Mesothelial cell of epicardium (in vitro differentiated cells): ENCODE measurements around the gene NPSR1. TPM values are rescaled to one million over a fixed set of nuclear protein-coding genes. Genes with fewer than 3 reads are reported as not detected.

Experiments
- DNase-seq, 2 experiments: peaks; one replicate each; pipeline ENCODE4 v3.0.0; 2021; ENCODE audit warnings: low spot score in 2 of 2; ENCODE audit not compliant: unreplicated experiment in 2 of 2
- H3K27ac Mint-ChIP-seq: 2 replicates; pipeline ENCODE4 v1.8.0; 2021; ENCODE audit warnings: mixed read lengths
- H3K27me3 Mint-ChIP-seq: 2 replicates; pipeline ENCODE4 v1.8.0; 2021; ENCODE audit warnings: low read depth, mixed read lengths
- H3K36me3 Mint-ChIP-seq: 2 replicates; pipeline ENCODE4 v1.8.0; 2021; ENCODE audit warnings: mixed read lengths
- H3K4me1 Mint-ChIP-seq: 2 replicates; pipeline ENCODE4 v1.8.0; 2021; ENCODE audit warnings: mixed read lengths
- H3K4me3 Mint-ChIP-seq: 2 replicates; pipeline ENCODE4 v1.8.0; 2021; ENCODE audit warnings: mild to moderate bottlenecking, moderate library complexity, mixed read lengths
- H3K9me3 Mint-ChIP-seq: 2 replicates; pipeline ENCODE4 v1.8.0; 2021; ENCODE audit warnings: mixed read lengths
- total RNA-seq: library from RNA; stranded (reverse); gene quantifications from 3 replicates; pipeline ENCODE4 v1.2.1, GENCODE V29; 2021
- TF ChIP-seq, protein P1 (sequence below): fragments of 200-600 bp; sonication (generic); IDR thresholded peaks from one replicate; pipeline ENCODE4 v1.5.0; 2021; ENCODE audit warnings: antibody characterized with exemption; ENCODE audit not compliant: unreplicated experiment

The NPSR1 gene
- total RNA-seq, 1 donor from 2014 or later, result not detected

DNA sequence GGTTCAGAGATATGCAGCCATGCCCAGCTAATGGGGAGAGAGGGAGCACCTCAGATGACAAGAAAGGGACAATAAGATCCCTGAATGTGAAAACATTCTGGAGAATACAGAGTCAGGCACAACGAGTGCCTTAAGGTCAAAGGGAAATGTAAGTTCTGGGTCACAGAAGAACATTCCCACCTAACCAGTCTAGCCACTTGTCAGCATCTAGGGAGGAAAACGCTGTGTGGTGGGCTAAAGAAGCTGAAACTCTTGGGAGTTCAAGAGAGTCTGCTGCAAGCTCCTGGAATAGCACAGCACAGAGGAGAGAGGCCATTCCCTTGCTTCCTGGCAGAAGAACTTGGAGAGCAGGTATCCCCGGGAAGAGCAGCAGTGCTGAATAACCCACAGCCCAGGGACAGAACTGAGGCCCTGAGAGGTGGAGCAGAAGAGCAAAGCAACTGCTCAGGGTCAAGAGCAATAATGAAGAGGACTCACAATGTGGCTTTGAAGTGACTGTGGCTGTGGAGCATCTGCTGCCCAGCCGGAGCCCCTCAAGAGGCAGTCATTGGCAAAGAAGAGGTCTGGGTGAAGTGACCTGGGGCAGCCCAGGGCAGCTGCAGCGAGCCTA, 182.3 kb downstream of the NPSR1 start:
- DNase-seq, result no peak
- TF ChIP-seq, protein P1, sequence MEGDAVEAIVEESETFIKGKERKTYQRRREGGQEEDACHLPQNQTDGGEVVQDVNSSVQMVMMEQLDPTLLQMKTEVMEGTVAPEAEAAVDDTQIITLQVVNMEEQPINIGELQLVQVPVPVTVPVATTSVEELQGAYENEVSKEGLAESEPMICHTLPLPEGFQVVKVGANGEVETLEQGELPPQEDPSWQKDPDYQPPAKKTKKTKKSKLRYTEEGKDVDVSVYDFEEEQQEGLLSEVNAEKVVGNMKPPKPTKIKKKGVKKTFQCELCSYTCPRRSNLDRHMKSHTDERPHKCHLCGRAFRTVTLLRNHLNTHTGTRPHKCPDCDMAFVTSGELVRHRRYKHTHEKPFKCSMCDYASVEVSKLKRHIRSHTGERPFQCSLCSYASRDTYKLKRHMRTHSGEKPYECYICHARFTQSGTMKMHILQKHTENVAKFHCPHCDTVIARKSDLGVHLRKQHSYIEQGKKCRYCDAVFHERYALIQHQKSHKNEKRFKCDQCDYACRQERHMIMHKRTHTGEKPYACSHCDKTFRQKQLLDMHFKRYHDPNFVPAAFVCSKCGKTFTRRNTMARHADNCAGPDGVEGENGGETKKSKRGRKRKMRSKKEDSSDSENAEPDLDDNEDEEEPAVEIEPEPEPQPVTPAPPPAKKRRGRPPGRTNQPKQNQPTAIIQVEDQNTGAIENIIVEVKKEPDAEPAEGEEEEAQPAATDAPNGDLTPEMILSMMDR, result no peak
- H3K4me1 Mint-ChIP-seq, result peaks cover 11% of the 10 kb centered on the region
- peaks cover 2% of the 10 kb centered on the region for H3K27me3 Mint-ChIP-seq
- H3K36me3 Mint-ChIP-seq, result no peaks in the 10 kb centered on the region
- H3K27ac Mint-ChIP-seq, result no peak overlapping the region
- no peaks in the 10 kb centered on the region for H3K9me3 Mint-ChIP-seq
- H3K4me3 Mint-ChIP-seq, result no peak overlapping the region

DNA sequence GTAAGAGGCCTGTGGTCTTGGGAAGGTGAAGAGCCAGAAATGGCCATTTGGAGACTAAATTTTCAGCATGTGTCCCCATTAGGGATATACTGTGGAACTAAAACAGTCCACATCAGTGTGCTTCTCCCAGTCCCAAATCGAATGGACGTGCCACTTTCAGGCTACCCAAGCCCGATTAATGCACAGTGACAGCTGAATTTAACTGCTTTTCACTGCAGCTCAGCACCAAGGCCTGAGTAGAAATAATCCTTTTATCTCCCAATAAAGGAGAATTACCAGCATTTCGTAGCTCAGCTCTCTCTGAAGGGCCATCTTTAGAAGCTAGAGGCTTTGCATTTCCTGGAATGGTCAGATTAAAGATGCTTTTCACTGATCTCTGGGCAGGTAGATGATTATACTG, 183.3 kb downstream of the NPSR1 start:
- H3K9me3 Mint-ChIP-seq, result no peaks in the 10 kb centered on the region
- H3K27me3 Mint-ChIP-seq, result peaks cover 2% of the 10 kb centered on the region
- H3K36me3 Mint-ChIP-seq, result no peaks in the 10 kb centered on the region
- TF ChIP-seq, protein P1, result no peak
- H3K27ac Mint-ChIP-seq, result no peak overlapping the region
- H3K4me3 Mint-ChIP-seq, result no peak overlapping the region
- no peak for DNase-seq
- H3K4me1 Mint-ChIP-seq, result peaks cover 11% of the 10 kb centered on the region

DNA sequence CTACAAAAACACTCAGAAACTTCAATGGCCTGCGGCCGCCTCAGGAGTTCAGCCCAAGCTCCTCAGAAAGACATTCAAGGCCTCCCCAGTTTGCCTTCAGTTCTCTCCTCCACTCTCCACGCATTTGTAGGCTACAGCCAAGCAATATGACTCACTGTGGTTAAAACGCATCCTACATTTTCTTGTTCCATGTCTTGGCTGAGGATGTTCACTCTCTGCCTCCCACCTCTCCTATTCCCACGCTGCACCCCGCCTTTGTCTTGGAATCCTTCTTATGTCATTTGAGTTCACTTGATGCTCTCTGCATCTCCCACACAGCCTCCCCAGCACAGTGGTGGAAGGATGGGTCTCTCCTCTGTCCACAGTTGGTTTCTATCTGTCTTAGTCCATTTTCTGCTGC, 184.8 kb downstream of the NPSR1 start:
- no peaks in the 10 kb centered on the region for H3K36me3 Mint-ChIP-seq
- no peaks in the 10 kb centered on the region for H3K9me3 Mint-ChIP-seq
- TF ChIP-seq, protein P1, result no peak
- peaks cover 11% of the 10 kb centered on the region for H3K4me1 Mint-ChIP-seq
- no peak overlapping the region for H3K4me3 Mint-ChIP-seq
- no peak for DNase-seq
- H3K27ac Mint-ChIP-seq, result no peak overlapping the region
- H3K27me3 Mint-ChIP-seq, result peaks cover 2% of the 10 kb centered on the region

DNA sequence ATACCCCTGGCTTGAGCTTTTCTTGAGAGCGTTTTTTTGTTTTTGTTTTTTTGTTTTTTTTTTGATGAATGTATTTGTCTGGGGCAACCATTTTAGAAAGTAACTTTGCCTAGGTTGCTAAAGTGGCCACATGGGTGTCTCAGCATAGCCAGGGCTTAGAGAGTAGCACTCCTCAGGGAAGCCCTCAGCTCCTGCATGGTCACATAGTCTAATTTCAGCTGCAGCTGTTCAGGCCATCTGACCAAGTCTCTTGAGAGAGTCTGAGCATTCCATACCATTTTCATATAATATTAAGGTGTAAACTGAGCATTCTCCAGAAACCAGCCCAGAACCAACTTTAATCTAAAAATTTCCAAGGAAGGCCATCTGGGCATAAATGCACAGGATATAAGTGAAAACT, 186.4 kb downstream of the NPSR1 start:
- H3K4me3 Mint-ChIP-seq, result no peak overlapping the region
- peaks cover 11% of the 10 kb centered on the region for H3K4me1 Mint-ChIP-seq
- no peak for DNase-seq
- no peak overlapping the region for H3K27ac Mint-ChIP-seq
- peaks cover 6% of the 10 kb centered on the region for H3K27me3 Mint-ChIP-seq
- H3K9me3 Mint-ChIP-seq, result no peaks in the 10 kb centered on the region
- no peaks in the 10 kb centered on the region for H3K36me3 Mint-ChIP-seq
- TF ChIP-seq, protein P1, result no peak

DNA sequence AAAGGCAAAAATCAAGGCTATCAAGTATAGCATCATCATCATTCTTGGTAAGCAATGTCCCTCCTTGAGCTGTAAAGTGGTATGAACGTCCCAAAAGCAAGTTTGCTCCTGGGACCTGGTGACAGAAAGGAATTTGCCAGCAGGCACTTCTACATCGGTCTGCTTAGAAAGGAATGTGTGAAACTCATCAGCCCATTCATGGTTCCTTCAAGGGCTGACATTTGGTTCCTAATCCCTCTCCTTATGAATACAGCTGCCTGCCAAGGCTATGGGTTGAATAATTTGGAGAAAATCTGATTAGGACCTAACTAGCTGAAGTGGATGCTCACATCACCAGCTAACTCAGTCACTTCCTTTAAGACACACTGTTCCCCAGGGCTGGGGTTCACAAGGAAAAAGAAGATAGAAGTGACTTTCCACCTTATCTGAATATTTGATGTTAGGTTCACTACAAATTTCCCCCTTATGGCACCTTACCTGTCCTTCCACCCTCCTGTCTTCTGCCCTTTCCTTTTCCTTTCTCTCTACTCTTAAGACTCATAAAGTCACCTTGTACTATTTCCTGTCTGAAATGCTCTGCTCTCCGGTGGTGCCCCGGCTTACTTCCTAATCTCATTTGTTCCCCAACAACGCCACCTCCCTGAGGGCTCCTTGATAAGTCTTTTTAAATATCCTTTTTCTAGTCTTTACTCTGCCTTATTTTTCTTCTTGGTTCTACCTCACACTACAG, 187.1 kb downstream of the NPSR1 start:
- Mint-ChIP-seq H3K27ac (no peak overlapping the region), H3K36me3 (no peaks in the 10 kb centered on the region), H3K4me3 (no peak overlapping the region), H3K9me3 (no peaks in the 10 kb centered on the region), H3K4me1 (peaks cover 5% of the 10 kb centered on the region), H3K27me3 (peaks cover 6% of the 10 kb centered on the region)
- TF ChIP-seq, protein P1, result no peak
- no peak for DNase-seq
